Stimulated activated CD8-positive, alpha-beta memory T cell treated with anti-CD3 and anti-CD28 coated beads, Interleukin-7, amount 100 ng/mL, for 24 hours (primary cell): ENCODE data around the gene NUCKS1.

ENCODE experiments used
- DNase-seq: peaks from one replicate; pipeline ENCODE4 v3.0.0-alpha.2; 2020; ENCODE audit warnings: low read depth

The NUCKS1 gene

GRCh38 chr1:205699416-205699815 is 50.6 kb downstream of the NUCKS1 start:
- no peak for DNase-seq

- no peak for DNase-seq
Measured at GRCh38 chr1:205698921-205699320, 51.1 kb downstream of the NUCKS1 start.

DNA sequence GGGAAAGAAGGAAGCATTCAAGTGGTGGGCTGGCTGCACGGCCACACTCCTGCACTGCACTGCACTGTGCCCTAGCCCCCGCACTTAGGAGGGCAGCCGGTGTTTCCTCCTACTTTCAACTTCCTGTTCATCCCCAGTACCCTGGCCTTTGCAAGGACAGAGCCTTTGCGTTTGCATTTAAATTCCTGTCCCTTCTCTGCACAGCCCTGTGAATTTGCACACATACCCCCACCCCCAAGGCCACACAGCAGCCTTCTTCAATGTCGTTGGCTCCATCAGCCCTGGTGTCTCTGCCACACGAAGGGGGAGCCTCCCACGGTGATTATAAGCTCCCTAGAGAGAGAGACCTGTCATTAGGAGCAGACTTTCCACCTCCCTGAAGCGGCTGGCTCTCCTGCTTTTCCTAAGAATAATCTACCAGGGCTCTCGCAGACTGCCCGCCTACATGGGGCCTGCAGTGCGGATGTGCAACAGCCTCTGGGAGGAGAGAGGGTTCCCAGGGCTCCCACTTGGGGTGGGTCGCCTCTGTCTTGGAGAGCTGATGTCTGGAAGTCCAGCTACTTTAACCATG is 56.5 kb downstream of the NUCKS1 start:
- no peak for DNase-seq

DNA sequence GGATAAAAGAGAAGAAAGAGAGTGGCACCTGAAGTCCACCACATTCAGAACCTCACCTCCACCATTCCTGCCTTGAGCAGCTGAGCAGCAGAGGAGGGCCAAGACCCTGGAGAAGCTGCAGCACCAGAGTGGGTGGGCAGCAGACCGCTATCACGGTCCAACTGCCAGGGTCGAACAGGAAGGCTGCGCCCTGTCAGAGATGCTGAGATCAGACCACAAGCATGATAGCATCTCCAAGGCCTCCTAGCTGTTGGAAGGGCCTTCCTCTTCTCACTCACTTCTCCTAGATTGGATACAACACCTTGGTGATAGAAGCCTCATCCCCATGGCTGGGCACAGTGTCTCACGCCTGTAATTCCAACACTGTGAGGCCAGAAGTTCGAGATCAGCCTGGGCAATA is 57.6 kb downstream of the NUCKS1 start:
- no peak for DNase-seq

GRCh38 chr1:205690122-205690756 is 59.7 kb downstream of the NUCKS1 start:
- no peak for DNase-seq

- no peak for DNase-seq
Measured at GRCh38 chr1:205689479-205689878, 60.5 kb downstream of the NUCKS1 start.

DNA sequence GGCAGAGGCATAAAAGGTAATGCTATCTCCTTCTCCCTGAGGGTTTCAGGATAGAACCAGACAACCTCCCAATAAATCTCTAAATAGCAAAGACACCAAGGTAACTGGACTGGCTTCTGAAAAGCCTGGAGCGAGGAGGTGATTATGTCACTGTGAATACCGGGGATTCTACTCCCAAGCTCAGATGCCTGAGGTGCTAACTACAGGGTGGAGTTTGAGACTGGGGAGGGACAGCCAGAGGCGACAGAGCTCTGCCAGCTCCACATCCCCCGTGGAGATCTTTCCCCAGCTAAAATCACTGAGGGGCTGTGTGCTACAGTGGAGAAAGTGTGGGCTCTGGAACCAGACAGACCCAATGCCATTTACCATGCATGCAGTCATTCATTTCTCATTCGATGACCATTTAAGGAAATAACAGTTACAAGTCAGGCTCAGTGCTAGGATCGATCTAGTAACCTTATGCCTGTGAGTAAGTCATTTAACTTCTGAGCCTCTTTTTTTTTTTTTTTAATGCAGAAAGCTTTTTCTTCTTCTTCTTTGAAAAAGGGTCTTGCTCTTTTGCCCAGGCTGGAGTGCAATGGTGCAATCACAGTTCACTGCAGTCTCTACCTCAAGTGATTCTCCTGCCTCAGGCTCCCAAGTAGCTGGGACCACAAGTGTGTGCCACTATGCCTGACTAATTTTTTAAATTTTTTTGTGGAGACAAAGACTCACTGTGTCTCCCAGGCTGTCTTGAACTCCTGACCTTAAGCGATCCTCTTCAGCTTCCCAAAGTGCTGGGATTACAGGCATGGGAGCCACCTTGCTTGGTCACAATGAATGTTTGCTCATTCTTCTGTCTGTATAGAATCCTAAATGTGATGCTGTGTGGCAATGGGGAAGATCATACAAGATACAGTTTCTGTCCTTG is 61.6 kb downstream of the NUCKS1 start:
- no peak for DNase-seq

GRCh38 chr1:205687242-205687641 is 62.7 kb downstream of the NUCKS1 start:
- DNase-seq: no peak

GRCh38 chr1:205681364-205681763 is 68.6 kb downstream of the NUCKS1 start:
- no peak for DNase-seq

DNA sequence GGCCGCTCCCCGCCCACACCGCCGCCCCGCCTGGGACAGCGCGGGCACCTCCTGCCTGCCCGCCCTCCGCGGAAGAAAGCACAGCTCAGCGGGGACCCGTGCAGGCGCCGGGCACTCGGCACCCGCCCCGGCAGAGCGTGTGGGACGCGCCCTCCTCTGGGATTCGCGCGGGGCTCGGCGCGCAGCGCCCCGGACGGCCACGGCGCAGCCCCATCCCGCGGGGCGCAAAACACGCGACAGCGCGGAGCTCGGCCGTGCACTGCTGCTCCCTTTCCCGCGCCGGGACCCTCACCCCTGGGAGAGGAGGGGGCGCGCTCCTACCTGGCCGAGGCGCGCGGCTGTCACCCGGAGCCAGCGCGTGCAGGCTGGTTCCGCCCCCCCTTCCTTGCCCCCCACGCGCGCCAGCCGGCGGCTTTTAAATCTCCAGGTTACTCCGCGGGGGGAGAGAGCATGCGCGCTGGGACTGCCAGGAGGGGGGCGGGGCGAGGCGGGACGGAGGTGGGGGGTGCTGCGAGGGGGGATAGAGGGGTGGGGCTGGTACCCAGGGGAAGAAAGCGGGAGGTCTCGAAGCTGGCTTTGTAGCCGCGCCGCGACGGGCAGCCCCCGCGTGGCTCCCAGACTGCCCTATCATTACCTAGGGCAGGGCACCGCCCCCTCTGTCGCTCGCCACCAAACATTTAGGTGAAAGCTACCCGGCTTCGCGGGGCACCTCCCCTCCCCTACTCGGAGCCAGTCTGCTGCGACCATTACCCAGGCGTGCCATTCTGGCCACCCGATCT is 69.7 kb downstream of the NUCKS1 start, which contains the start of gene SLC45A3:
Gene SLC45A3, minus strand, starts transcription at position 437 of the 779 bp plus-strand sequence. CDS start 15,853 bp downstream, outside the sequence.
- peak; percentile 19 for DNase-seq

GRCh38 chr1:205678286-205679111 is 71.5 kb downstream of the NUCKS1 start:
- DNase-seq: no peak

DNA sequence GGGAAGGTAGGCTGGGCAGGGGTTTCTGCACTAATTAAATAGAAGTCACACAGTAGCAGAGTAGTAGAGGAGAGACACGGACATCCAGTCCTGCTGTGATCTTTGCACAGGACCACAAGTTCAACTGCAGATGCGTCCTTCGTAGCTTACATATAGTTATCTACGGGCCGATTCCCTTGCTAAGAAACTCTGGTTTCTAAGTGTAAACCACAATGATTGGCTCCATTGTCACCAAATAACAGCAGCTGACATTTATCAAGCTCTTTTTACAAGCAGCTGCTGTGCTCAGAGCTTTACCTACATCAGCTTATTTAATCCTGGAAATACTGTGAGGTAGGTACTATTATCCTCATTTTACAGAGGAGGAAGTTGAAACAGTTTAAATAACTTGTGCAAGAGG is 72.8 kb downstream of the NUCKS1 start:
- no peak for DNase-seq

GRCh38 chr1:205676597-205676996 is 73.4 kb downstream of the NUCKS1 start:
- DNase-seq: no peak

DNA sequence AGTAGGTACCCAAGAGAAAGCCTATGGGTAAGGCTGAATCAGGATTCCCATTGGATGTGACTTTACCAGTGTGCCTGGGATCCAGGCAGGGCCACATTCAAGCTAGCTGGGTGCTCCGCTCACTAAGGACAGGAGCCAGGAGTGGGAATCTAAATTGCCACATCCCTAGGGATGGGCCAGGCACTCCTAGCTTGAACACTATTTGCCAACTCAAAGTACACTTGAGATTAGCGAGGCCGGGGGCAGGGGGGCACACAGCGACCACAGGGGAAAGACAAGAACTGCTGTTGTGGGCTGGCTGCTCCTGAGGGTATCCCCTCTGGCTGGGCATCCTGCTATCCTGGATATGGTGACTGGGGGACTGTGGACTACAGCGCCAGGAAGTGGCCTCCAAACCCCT is 74.0 kb downstream of the NUCKS1 start:
- no peak for DNase-seq

- no peak for DNase-seq
Measured at GRCh38 chr1:205675247-205675646, 74.7 kb downstream of the NUCKS1 start.

GRCh38 chr1:205672970-205673369 is 77.0 kb downstream of the NUCKS1 start:
- no peak for DNase-seq

DNA sequence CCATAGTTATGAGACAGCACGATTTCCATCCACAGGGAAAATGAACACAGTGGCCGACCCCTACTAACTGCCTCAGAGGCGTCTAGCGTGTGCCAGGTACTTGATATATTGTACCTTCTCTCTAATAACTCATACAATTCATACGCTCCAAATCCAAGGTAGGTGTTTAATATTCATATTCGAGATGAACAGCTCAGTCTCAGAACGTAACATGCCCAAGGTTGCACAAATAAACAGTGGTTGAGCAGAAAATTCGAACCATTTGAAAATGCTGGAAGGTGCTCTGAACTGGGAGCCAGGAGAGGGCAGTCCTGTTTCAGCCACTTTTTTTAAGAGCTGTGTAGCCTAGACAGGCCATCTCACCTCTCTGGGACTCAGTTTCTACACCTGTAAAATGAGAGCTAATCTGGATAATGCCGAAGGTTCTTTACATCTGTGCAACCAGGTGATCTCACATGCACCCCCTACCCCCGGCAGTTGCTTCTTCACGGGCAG is 77.5 kb downstream of the NUCKS1 start:
- no peak for DNase-seq

GRCh38 chr1:205670611-205671430 is 79.2 kb downstream of the NUCKS1 start:
- DNase-seq: no peak

GRCh38 chr1:205670150-205670446 is 79.9 kb downstream of the NUCKS1 start:
- DNase-seq: no peak
